Measurements from ENCODE around the gene LPO. TPM values are rescaled to one million over a fixed set of nuclear protein-coding genes. Genes with fewer than 3 reads are reported as not detected.

LPO gene
- total and polyA plus RNA-seq, 2 donors (not counting 3 experiments of a cell fraction or from before 2014, with no cell fraction given), result not detected

DNA sequence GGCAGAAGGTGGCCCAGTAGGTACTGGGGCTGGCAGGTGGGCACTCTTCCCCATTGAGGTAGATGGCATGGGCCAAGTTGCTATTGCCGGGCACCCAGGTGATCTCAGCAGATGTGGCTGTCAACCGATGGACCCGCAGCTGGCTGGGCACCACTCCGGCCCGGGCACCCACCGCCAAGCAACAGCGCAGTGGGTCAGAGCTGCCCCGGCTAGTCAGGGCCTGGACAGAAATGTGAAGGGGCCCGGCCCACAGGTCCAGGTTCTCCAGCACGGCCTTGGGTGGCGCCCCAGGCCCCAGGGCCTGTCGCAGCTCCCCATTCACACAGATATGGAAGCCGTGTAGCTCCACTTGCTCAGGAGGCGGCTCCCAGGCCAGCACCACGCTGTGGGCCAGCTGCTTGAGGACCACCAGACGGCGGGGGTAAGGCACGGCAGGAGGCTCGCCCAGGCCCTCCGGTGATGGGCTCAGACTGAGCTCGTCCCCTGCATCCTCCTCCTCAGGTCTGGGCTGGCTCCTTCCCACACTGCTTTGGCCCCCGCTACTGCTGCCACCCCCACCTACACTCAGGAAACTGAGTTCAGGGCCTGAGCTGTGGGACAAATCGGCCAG is 73.7 kb downstream of the LPO start:
- no peak for DNase-seq (ENCODE audit: low read depth, low spot score)
- Histone ChIP-seq H3K4me1 (ENCODE audit: control insufficient read depth, extremely low read depth, insufficient read depth, low read length) (no peaks in the 10 kb centered on the region), H3K4me2 (ENCODE audit: insufficient read depth, low read length) (no peak overlapping the region), H2AFZ (ENCODE audit: low read depth, low read length) (no peak overlapping the region), H3K9me3 (replicated peaks; ENCODE audit: control insufficient read depth, insufficient read depth, low read length) (no peaks in the 10 kb centered on the region), H4K20me1 (replicated peaks; ENCODE audit: control insufficient read depth, extremely low read depth, insufficient read depth, low read length) (no peaks in the 10 kb centered on the region), H3K9me1 (replicated peaks; ENCODE audit: control insufficient read depth, extremely low read depth, insufficient read depth, low read length) (no peaks in the 10 kb centered on the region), H3K36me3 (ENCODE audit: control insufficient read depth in 2 of 2, extremely low read depth in 1 of 2, insufficient read depth in 2 of 2, low read length in 2 of 2) (no peaks in the 10 kb centered on the region), H3K27ac (ENCODE audit: insufficient read depth, low read depth, low read length) (no peak overlapping the region), H3K27me3 (ENCODE audit: control insufficient read depth in 2 of 2, insufficient read depth in 2 of 2, low read length in 2 of 2) (no peaks in the 10 kb centered on the region), H3K79me2 (ENCODE audit: control insufficient read depth, insufficient read depth, low read length) (no peaks in the 10 kb centered on the region), H3K4me3 (replicated peaks in 1 of 3; ENCODE audit: insufficient read depth in 1 of 3, low read depth in 1 of 3, low read length in 3 of 3) (no peak overlapping the region), H3K9ac (replicated peaks; ENCODE audit: extremely low read depth, insufficient read depth, low read length) (no peak overlapping the region)
- no peak for FAIRE-seq
- ChIA-PET CTCF (interaction anchor here (0.7 kb wide), 1 partner anchor 8 kb away, joined by 3 read pairs; no protein-coding TSS in a partner anchor), POLR2A (no interaction called here)
- intact Hi-C loops (cut with micrococcal nuclease) (no loop called here), dilution Hi-C loops (cut with MboI; ENCODE audit: extremely low pct_ligation_motif_present, low sequenced_read_pairs) (no loop called here)
- BruUV-seq (replicated peaks), result no TSS peak
- TF ChIP-seq EZH2 (IDR thresholded peaks at IDR 0.05; ENCODE audit: borderline replicate concordance, low read depth, low read length, severe bottlenecking) (no peak), MYC (IDR thresholded peaks at IDR 0.05; ENCODE audit: low read depth, low read length) (no peak)

DNA sequence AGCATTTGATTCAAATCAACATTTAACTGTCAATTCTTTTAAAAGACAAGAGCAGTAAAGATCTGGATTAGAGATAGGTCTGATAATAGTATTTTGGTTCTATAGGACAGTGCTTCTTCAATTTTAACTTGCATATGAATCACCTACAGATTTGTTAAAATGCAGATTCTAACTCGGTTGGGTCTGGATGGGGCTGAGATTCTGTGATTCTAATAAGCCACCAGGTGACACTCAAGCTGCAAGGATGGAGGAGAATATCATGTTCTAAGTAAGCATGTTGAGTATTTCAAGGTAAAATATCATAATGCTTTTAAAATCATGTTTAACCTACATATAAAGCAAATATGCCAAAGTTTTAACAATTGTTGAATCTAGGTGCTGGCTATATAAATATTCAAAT is 74.4 kb downstream of the LPO start:
- dilution Hi-C loops (cut with MboI; ENCODE audit: extremely low pct_ligation_motif_present, low sequenced_read_pairs), result no loop called here
- BruUV-seq (replicated peaks), result no TSS peak
- Histone ChIP-seq H3K4me1 (ENCODE audit: control insufficient read depth, extremely low read depth, insufficient read depth, low read length) (no peaks in the 10 kb centered on the region), H3K9ac (replicated peaks; ENCODE audit: extremely low read depth, insufficient read depth, low read length) (no peak overlapping the region), H3K79me2 (ENCODE audit: control insufficient read depth, insufficient read depth, low read length) (no peaks in the 10 kb centered on the region), H3K27ac (ENCODE audit: insufficient read depth, low read depth, low read length) (no peak overlapping the region), H3K9me1 (replicated peaks; ENCODE audit: control insufficient read depth, extremely low read depth, insufficient read depth, low read length) (no peaks in the 10 kb centered on the region), H2AFZ (ENCODE audit: low read depth, low read length) (no peak overlapping the region), H3K36me3 (ENCODE audit: control insufficient read depth in 2 of 2, extremely low read depth in 1 of 2, insufficient read depth in 2 of 2, low read length in 2 of 2) (no peaks in the 10 kb centered on the region), H3K27me3 (ENCODE audit: control insufficient read depth in 2 of 2, insufficient read depth in 2 of 2, low read length in 2 of 2) (no peaks in the 10 kb centered on the region), H3K4me3 (replicated peaks in 1 of 3; ENCODE audit: insufficient read depth in 1 of 3, low read depth in 1 of 3, low read length in 3 of 3) (no peak overlapping the region), H4K20me1 (replicated peaks; ENCODE audit: control insufficient read depth, extremely low read depth, insufficient read depth, low read length) (no peaks in the 10 kb centered on the region), H3K4me2 (ENCODE audit: insufficient read depth, low read length) (no peak overlapping the region), H3K9me3 (replicated peaks; ENCODE audit: control insufficient read depth, insufficient read depth, low read length) (no peaks in the 10 kb centered on the region)
- CTCF ChIA-PET, result interaction anchor here (0.7 kb wide), 1 partner anchor 173 kb away, joined by 3 read pairs; no protein-coding TSS in a partner anchor
- FAIRE-seq (no peak), DNase-seq (ENCODE audit: low read depth, low spot score) (no peak)
- intact Hi-C loops (cut with micrococcal nuclease), result no loop called here
- TF ChIP-seq JUN (IDR thresholded peaks at IDR 0.05; ENCODE audit: borderline replicate concordance, insufficient read depth, insufficient read length, low read depth) (no peak), GATA2 (IDR thresholded peaks at IDR 0.05; ENCODE audit: insufficient read depth, insufficient read length, low read depth, low read length) (no peak), POLR2AphosphoS5 (IDR thresholded peaks at IDR 0.05; ENCODE audit: insufficient read depth, low read depth, low read length) (no peak), POLR2A (IDR thresholded peaks at IDR 0.05; ENCODE audit: low read depth, low read length) (no peak), MYC (IDR thresholded peaks at IDR 0.05; ENCODE audit: low read depth, low read length) (no peak), EZH2 (IDR thresholded peaks at IDR 0.05; ENCODE audit: borderline replicate concordance, low read depth, low read length, severe bottlenecking) (no peak), FOS (IDR thresholded peaks at IDR 0.05; ENCODE audit: borderline replicate concordance, insufficient read depth, low read length) (no peak), MAX (IDR thresholded peaks at IDR 0.05; ENCODE audit: insufficient read depth, insufficient read length) (no peak)
- TF ChIP-seq, protein P1, sequence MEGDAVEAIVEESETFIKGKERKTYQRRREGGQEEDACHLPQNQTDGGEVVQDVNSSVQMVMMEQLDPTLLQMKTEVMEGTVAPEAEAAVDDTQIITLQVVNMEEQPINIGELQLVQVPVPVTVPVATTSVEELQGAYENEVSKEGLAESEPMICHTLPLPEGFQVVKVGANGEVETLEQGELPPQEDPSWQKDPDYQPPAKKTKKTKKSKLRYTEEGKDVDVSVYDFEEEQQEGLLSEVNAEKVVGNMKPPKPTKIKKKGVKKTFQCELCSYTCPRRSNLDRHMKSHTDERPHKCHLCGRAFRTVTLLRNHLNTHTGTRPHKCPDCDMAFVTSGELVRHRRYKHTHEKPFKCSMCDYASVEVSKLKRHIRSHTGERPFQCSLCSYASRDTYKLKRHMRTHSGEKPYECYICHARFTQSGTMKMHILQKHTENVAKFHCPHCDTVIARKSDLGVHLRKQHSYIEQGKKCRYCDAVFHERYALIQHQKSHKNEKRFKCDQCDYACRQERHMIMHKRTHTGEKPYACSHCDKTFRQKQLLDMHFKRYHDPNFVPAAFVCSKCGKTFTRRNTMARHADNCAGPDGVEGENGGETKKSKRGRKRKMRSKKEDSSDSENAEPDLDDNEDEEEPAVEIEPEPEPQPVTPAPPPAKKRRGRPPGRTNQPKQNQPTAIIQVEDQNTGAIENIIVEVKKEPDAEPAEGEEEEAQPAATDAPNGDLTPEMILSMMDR (IDR thresholded peaks at IDR 0.05; ENCODE audit: extremely low read depth in 1 of 2, insufficient read depth in 1 of 2, low read depth in 1 of 2, low read length in 2 of 2), result no peak
- POLR2A ChIA-PET, result no interaction called here

All from endothelial cell of umbilical vein (primary cell).